HepG2 (cell line): ENCODE measurements around the gene SLC9A8. TPM values are rescaled to one million over a fixed set of nuclear protein-coding genes. Genes with fewer than 3 reads are reported as not detected.

Experiments
- ATAD3A ChIP-seq: sonication (generic); formaldehyde crosslinking; IDR thresholded peaks from 2 replicates; pipeline ENCODE4 v1.4.0; 2020; ENCODE audit warnings: missing genetic modification reagents
- EED ChIP-seq: sonication (generic); formaldehyde crosslinking; IDR thresholded peaks from 2 replicates; pipeline ENCODE4 v1.5.0; 2020; ENCODE audit warnings: mild to moderate bottlenecking, missing genetic modification reagents
- GPN1 ChIP-seq: sonication (generic); formaldehyde crosslinking; IDR thresholded peaks from 2 replicates; pipeline ENCODE4 v1.5.1; 2020; ENCODE audit warnings: missing genetic modification reagents, borderline replicate concordance
- HDAC1 ChIP-seq: sonication (generic); formaldehyde crosslinking; IDR thresholded peaks from 2 replicates; pipeline ENCODE4 v1.5.1; 2020; ENCODE audit warnings: mild to moderate bottlenecking, missing genetic modification reagents
- NCOA5 ChIP-seq: sonication (generic); formaldehyde crosslinking; IDR thresholded peaks from 2 replicates; pipeline ENCODE4 v1.4.0; 2020; ENCODE audit warnings: missing genetic modification reagents
- NFKBIZ ChIP-seq: IDR thresholded peaks from 2 replicates; pipeline ENCODE4 v1.6.1; 2018; ENCODE audit warnings: missing genetic modification reagents, missing compliant biosample characterization
- POLR2AphosphoS5 ChIP-seq: IDR thresholded peaks from 2 replicates; pipeline ENCODE4 v1.6.1; 2012; ENCODE audit warnings: low read depth, low read length
- RELA ChIP-seq: sonication (generic); formaldehyde crosslinking; IDR thresholded peaks from 2 replicates; pipeline ENCODE4 v1.4.0; 2020; ENCODE audit warnings: missing genetic modification reagents
- ZBTB38 ChIP-seq: sonication (generic); formaldehyde crosslinking; IDR thresholded peaks from 2 replicates; pipeline ENCODE4 v1.5.1; 2020; ENCODE audit warnings: mild to moderate bottlenecking, missing genetic modification reagents
- ZNF138 ChIP-seq: sonication (generic); formaldehyde crosslinking; IDR thresholded peaks from 2 replicates; pipeline ENCODE4 v1.5.0; 2020; ENCODE audit warnings: mild to moderate bottlenecking, low read depth, missing genetic modification reagents
- ZNF17 ChIP-seq: sonication (generic); formaldehyde crosslinking; IDR thresholded peaks from 2 replicates; pipeline ENCODE4 v1.5.0; 2020; ENCODE audit warnings: mild to moderate bottlenecking, missing genetic modification reagents
- ZNF180 ChIP-seq: sonication (generic); formaldehyde crosslinking; IDR thresholded peaks from 2 replicates; pipeline ENCODE4 v1.4.0; 2020; ENCODE audit warnings: low read depth, missing genetic modification reagents, borderline replicate concordance
- ZNF207 ChIP-seq: fragments of 450-650 bp; IDR thresholded peaks from 2 replicates; pipeline ENCODE4 v1.6.1; 2016; ENCODE audit warnings: antibody characterized with exemption, borderline replicate concordance
- ZNF350 ChIP-seq: sonication (generic); formaldehyde crosslinking; IDR thresholded peaks from 2 replicates; pipeline ENCODE4 v1.4.0; 2020; ENCODE audit warnings: mild to moderate bottlenecking, low read depth, missing genetic modification reagents, borderline replicate concordance
- ZNF530 ChIP-seq: sonication (generic); formaldehyde crosslinking; IDR thresholded peaks from 2 replicates; pipeline ENCODE4 v1.5.0; 2020; ENCODE audit warnings: low read depth, mild to moderate bottlenecking, missing genetic modification reagents
- ZNF724P ChIP-seq: sonication (generic); formaldehyde crosslinking; IDR thresholded peaks from 2 replicates; pipeline ENCODE4 v1.8.0; 2022; ENCODE audit warnings: missing genetic modification reagents, borderline replicate concordance
- ZSCAN12 ChIP-seq: sonication (generic); formaldehyde crosslinking; IDR thresholded peaks from 2 replicates; pipeline ENCODE4 v1.9.0; 2021; ENCODE audit warnings: mild to moderate bottlenecking, missing genetic modification reagents
- polyA plus RNA-seq, 8 experiments: library from polyadenylated mRNA; depleted of rRNA in 3 of 8; stranded (reverse) in 7 of 8; unstranded in 1 of 8; fragments of >200 nt; fragmentation: Illumina TruSeq in 4 of 8; extraction: Trizol in 4 of 8; gene quantifications; 2 replicates each; pipeline versions ENCODE4 v1.2.1 to v1.2.3, GENCODE V29; 2011 to 2016; ENCODE audit warnings: low read depth in 4 of 8, missing spikeins in 1 of 8, mixed read lengths in 1 of 8; ENCODE audit not compliant: insufficient read depth in 1 of 8
- total RNA-seq, 5 experiments: library from RNA; depleted of rRNA; stranded (reverse); fragments of >200 nt; fragmentation: Illumina TruSeq; extraction: Trizol; gene quantifications; 2 replicates each; pipeline ENCODE4 v1.2.3, GENCODE V29; 2016; ENCODE audit warnings: low read depth in 1 of 5
- TF ChIP-seq, protein P1 (sequence below), 2 experiments: fragments of 450-650 bp in 1 of 2; sonication (generic) in 1 of 2; formaldehyde crosslinking in 1 of 2; IDR thresholded peaks; 2 replicates each; pipeline versions ENCODE4 v1.6.1 to v1.8.0; 2016 to 2022; ENCODE audit warnings: antibody characterized with exemption in 1 of 2, mild to moderate bottlenecking in 1 of 2, missing genetic modification reagents in 1 of 2
- TF ChIP-seq, protein P2 (sequence below): sonication (generic); formaldehyde crosslinking; IDR thresholded peaks from 2 replicates; pipeline ENCODE4 v1.5.1; 2020; ENCODE audit warnings: missing genetic modification reagents, mild to moderate bottlenecking, borderline replicate concordance
- TF ChIP-seq, protein P3 (sequence below): sonication (generic); formaldehyde crosslinking; IDR thresholded peaks from 2 replicates; pipeline ENCODE4 v1.8.1; 2023; ENCODE audit warnings: mild to moderate bottlenecking, moderate library complexity, missing genetic modification reagents

The SLC9A8 gene
- total and polyA plus RNA-seq, 2 of the 13 experiments (the other 11 are each of a cell fraction or from before 2014, with no cell fraction given) = 4.1 to 7.4 TPM

DNA sequence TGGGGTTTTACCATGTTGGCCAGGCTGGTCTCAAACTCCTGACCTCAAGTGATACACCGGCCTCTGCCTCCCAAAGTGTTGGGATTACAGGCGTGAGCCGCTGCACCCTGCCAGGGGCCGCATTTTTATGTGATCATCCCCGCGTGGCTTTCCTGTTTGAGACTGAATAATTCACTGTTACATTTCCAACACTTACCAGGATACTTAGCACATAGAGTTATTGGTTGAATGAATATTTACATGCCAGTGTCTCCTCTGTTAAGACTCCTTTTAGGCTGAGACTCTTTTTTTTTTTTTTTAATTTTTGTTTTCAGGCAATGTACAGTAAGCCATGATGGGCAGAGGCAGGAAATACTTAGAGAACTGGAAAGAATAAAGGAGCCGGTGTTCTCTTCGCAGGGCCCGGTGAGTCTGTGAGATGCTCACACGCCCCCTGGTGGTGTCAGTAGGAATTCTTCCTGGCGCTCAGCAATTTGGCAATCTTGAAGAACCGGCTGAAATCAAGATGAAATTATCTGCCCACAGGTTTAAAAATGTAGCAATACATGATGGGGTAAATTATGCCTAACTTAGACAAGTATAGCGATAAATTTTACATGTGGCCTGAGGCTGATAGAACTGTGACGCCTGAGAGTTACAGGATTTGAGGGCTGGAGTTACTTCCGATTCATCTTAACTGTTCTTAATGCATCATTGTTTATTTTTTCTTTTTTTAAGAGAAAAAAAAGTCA is 115.9 kb downstream of the SLC9A8 start (continued):
- TF ChIP-seq, protein P1, sequence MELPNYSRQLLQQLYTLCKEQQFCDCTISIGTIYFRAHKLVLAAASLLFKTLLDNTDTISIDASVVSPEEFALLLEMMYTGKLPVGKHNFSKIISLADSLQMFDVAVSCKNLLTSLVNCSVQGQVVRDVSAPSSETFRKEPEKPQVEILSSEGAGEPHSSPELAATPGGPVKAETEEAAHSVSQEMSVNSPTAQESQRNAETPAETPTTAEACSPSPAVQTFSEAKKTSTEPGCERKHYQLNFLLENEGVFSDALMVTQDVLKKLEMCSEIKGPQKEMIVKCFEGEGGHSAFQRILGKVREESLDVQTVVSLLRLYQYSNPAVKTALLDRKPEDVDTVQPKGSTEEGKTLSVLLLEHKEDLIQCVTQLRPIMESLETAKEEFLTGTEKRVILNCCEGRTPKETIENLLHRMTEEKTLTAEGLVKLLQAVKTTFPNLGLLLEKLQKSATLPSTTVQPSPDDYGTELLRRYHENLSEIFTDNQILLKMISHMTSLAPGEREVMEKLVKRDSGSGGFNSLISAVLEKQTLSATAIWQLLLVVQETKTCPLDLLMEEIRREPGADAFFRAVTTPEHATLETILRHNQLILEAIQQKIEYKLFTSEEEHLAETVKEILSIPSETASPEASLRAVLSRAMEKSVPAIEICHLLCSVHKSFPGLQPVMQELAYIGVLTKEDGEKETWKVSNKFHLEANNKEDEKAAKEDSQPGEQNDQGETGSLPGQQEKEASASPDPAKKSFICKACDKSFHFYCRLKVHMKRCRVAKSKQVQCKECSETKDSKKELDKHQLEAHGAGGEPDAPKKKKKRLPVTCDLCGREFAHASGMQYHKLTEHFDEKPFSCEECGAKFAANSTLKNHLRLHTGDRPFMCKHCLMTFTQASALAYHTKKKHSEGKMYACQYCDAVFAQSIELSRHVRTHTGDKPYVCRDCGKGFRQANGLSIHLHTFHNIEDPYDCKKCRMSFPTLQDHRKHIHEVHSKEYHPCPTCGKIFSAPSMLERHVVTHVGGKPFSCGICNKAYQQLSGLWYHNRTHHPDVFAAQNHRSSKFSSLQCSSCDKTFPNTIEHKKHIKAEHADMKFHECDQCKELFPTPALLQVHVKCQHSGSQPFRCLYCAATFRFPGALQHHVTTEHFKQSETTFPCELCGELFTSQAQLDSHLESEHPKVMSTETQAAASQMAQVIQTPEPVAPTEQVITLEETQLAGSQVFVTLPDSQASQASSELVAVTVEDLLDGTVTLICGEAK (IDR thresholded peaks at IDR 0.05) = no peak; the same call in 1 of the 2 replicates
- TF ChIP-seq, protein P1 (CRISPR knock-in tag; IDR thresholded peaks at IDR 0.05) = no peak
- TF ChIP-seq ZNF530 (CRISPR knock-in tag) (no peak), NFKBIZ (0 out of 2 replicates have a peak, but pooled peaks have one; percentile 37), POLR2AphosphoS5 (no peak), ZNF180 (no peak), ZNF207 (no peak), ZNF724P (CRISPR knock-in tag) (no peak), ZNF17 (CRISPR knock-in tag) (no peak), ZNF350 (CRISPR knock-in tag) (peak; percentile 48; the same call in 1 of the 2 replicates), ZSCAN12 (CRISPR knock-in tag) (no peak), EED (no peak), ATAD3A (CRISPR knock-in tag) (no peak), ZBTB38 (CRISPR knock-in tag) (peak; percentile 72; the same call in 1 of the 2 replicates), GPN1 (CRISPR knock-in tag) (no peak), NCOA5 (CRISPR knock-in tag) (no peak), ZNF138 (CRISPR knock-in tag) (no peak), RELA (CRISPR knock-in tag) (no peak), HDAC1 (0 out of 2 replicates have a peak, but pooled peaks have one; percentile 49)
- TF ChIP-seq, protein P2, sequence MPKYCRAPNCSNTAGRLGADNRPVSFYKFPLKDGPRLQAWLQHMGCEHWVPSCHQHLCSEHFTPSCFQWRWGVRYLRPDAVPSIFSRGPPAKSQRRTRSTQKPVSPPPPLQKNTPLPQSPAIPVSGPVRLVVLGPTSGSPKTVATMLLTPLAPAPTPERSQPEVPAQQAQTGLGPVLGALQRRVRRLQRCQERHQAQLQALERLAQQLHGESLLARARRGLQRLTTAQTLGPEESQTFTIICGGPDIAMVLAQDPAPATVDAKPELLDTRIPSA = no peak
- TF ChIP-seq, protein P3, sequence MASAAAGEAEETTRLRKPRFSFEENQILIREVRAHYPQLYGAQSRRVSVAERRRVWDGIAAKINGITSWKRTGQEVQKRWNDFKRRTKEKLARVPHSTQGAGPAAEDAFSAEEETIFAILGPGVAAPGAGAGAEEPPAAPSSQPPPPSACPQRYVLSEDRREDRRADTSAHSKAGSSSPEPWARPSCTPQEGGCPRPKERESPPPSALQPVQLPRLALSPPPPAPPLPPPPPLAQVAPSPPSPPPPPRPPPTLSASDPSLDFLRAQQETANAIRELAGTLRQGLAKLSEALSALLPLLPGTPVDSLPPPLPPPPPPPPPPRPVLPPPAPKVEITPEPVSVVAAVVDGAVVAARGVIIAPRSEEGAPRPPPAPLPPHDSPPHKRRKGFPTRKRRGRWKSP (CRISPR knock-in tag) = 0 out of 2 replicates have a peak, but pooled peaks have one; percentile 27
